DMS53 (cell line): ENCODE results near the gene DIRAS1.
A peak's percentile ranks its signal among the peaks of the same experiment; 100 is the strongest.
"Not testable (repeated sequence)": the region's sequence is repeated elsewhere in the genome, so short reads cannot be mapped to it uniquely, and the experiment has no call there.

ENCODE experiments used
- DNase-seq: peaks from one replicate; lab custom pipeline; 2025; lab: John Stamatoyannopoulos, UW

The DIRAS1 gene

GRCh38 chr19:2726904-2727639 is 5.9 kb upstream of the DIRAS1 start:
- peak; percentile 39 for DNase-seq

GRCh38 chr19:2726160-2726855 is 5.1 kb upstream of the DIRAS1 start:
- no peak for DNase-seq

- DNase-seq: no peak
Observed at GRCh38 chr19:2724148-2724557, 3.0 kb upstream of the DIRAS1 start.

GRCh38 chr19:2723747-2724146 is 2.6 kb upstream of the DIRAS1 start:
- no peak for DNase-seq

- no peak for DNase-seq
Observed at GRCh38 chr19:2723345-2723715, 2.2 kb upstream of the DIRAS1 start.

GRCh38 chr19:2722541-2723344 is 1.6 kb upstream of the DIRAS1 start:
- DNase-seq: peak; percentile 75

- DNase-seq: no peak
Observed at GRCh38 chr19:2721570-2722540, 683 bp upstream of the DIRAS1 start.

GRCh38 chr19:2719920-2720776 is 1.0 kb downstream of the DIRAS1 start:
- no peak for DNase-seq

GRCh38 chr19:2719232-2719735 is 1.9 kb downstream of the DIRAS1 start:
- DNase-seq: no peak

GRCh38 chr19:2717638-2718541 is 3.3 kb downstream of the DIRAS1 start:
- DNase-seq: no peak

- DNase-seq: no peak
Observed at GRCh38 chr19:2716722-2717637, 4.2 kb downstream of the DIRAS1 start.

GRCh38 chr19:2716275-2716650 is 4.9 kb downstream of the DIRAS1 start:
- no peak for DNase-seq

- no peak for DNase-seq
Observed at GRCh38 chr19:2715470-2716274, 5.5 kb downstream of the DIRAS1 start.

GRCh38 chr19:2714531-2715269 is 6.5 kb downstream of the DIRAS1 start:
- DNase-seq: no peak

- not testable (repeated sequence) for DNase-seq
Observed at GRCh38 chr19:2714102-2714501, 7.1 kb downstream of the DIRAS1 start.

GRCh38 chr19:2713170-2713569 is 8.0 kb downstream of the DIRAS1 start:
- not testable (repeated sequence) for DNase-seq

- DNase-seq: no peak
Observed at GRCh38 chr19:2711875-2712205, 9.3 kb downstream of the DIRAS1 start.
